Skeletal muscle tissue (tissue), 4 donors: ENCODE results near the gene ERO1B. TPM values are rescaled to one million over a fixed set of nuclear protein-coding genes. Genes with fewer than 3 reads are reported as not detected.
A peak's percentile ranks its signal among the peaks of the same experiment; 100 is the strongest.

ENCODE experiments used
- H3K27ac ChIP-seq: one replicate; pipeline ENCODE4 v1.7.0; 2013; ENCODE audit warnings: mild to moderate bottlenecking, low read depth, low read length, inconsistent platforms
- H3K27me3 ChIP-seq, 3 donors: one replicate each; pipeline ENCODE4 v1.7.0; 2013; ENCODE audit warnings: low read length in 3 of 3; ENCODE audit not compliant: control insufficient read depth in 3 of 3, insufficient read depth in 3 of 3
- H3K36me3 ChIP-seq, 3 donors: one replicate each; pipeline ENCODE4 v1.7.0; 2013; ENCODE audit warnings: low read length in 3 of 3; ENCODE audit not compliant: control insufficient read depth in 3 of 3, insufficient read depth in 3 of 3
- H3K4me1 ChIP-seq, 3 donors: one replicate each; pipeline ENCODE4 v1.7.0; 2013; ENCODE audit warnings: low read length in 3 of 3, mild to moderate bottlenecking in 3 of 3; ENCODE audit not compliant: control insufficient read depth in 3 of 3, insufficient read depth in 3 of 3
- H3K4me3 ChIP-seq, 3 donors: one replicate each; pipeline ENCODE4 v1.7.0; 2013; ENCODE audit warnings: low read length in 3 of 3
- H3K9ac ChIP-seq, 3 donors: one replicate each; pipeline ENCODE4 v1.7.0; 2013; ENCODE audit warnings: low read length in 3 of 3, mild to moderate bottlenecking in 3 of 3, moderate library complexity in 2 of 3, low read depth in 1 of 3
- H3K9me3 ChIP-seq, 3 donors: one replicate each; pipeline ENCODE4 v1.7.0; 2013; ENCODE audit warnings: low read length in 3 of 3; ENCODE audit not compliant: control insufficient read depth in 3 of 3
- total RNA-seq: library from RNA; depleted of rRNA; stranded (reverse); fragments of >200 nt; gene quantifications from one replicate; pipeline ENCODE4 v1.2.3, GENCODE V29; 2014
- donor health status: Osteomylitis.

ERO1B gene
- total RNA-seq, 1 donor from 2014 or later: 4.2 TPM

GRCh38 chr1:236282719-236283118 is 961 bp upstream of the ERO1B start:
- Histone ChIP-seq H3K27me3 (peaks cover 0 to 8% (median 5%) of the 10 kb centered on the region in 3 donors), H3K9me3 (no peaks in the 10 kb centered on the region), H3K4me3 (peak overlapping the region; percentile 88 to 93 (median 90)), H3K9ac (peak overlapping the region in 2 of 3 donors; percentile 79 to 81), H3K4me1 (peaks cover 11 to 18% (median 13%) of the 10 kb centered on the region in 3 donors), H3K36me3 (no peaks in the 10 kb centered on the region), H3K27ac (no peak overlapping the region)

DNA sequence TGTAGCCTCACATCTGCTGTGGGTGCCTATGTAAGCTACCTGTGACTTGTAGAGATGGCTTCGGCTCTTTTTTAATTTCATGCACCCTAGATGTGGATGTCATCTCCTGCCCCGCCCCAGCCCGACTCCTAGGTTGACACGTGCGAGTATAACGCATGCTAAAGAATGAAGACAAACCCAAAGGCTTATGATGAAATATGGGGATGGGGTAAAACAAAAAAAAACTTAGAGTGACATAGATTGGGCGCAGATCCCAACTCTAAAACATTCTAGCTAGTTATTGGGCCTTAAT is 613 bp upstream of the ERO1B start:
- no peaks in the 10 kb centered on the region for H3K9me3 ChIP-seq
- peak overlapping the region; percentile 76 to 81 (median 79) for H3K9ac ChIP-seq
- peaks cover 11 to 18% (median 13%) of the 10 kb centered on the region in 3 donors for H3K4me1 ChIP-seq
- H3K4me3 ChIP-seq: peak overlapping the region; percentile 88 to 93 (median 90)
- H3K36me3 ChIP-seq: no peaks in the 10 kb centered on the region
- H3K27ac ChIP-seq: peak overlapping the region; percentile 41
- peaks cover 0 to 8% (median 5%) of the 10 kb centered on the region in 3 donors for H3K27me3 ChIP-seq

DNA sequence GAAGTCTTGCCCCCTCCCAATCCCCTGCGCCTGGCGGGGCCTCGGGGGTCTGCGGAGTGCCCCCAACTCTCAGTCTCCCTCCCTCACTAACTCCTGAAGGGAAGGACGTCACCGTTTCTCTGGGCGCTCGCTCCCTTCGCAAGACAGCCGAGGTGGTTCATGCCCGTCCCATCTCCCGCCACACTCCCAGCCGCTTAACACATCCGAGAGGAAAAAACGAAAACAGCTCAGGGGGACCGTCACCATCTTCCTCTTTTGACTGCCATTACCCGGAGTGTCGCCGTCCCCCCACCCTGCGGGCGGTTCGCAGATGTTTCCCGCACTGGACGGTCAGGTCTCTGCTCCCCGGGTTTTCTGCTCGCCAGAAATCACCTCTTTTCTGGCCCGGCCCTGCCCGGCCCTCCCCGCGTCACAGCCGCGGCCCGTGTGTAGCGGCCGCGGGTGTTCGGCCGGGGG is 532 bp downstream of the ERO1B start:
- H3K4me3 ChIP-seq: peak overlapping the region; percentile 90 to 91 (median 90)
- H3K9me3 ChIP-seq: no peaks in the 10 kb centered on the region
- peaks cover 11 to 18% (median 13%) of the 10 kb centered on the region in 3 donors for H3K4me1 ChIP-seq
- peaks cover 0 to 3% (median 0%) of the 10 kb centered on the region in 3 donors for H3K27me3 ChIP-seq
- no peaks in the 10 kb centered on the region for H3K36me3 ChIP-seq
- peak overlapping the region; percentile 80 to 89 (median 86) for H3K9ac ChIP-seq
- peak overlapping the region; percentile 70 for H3K27ac ChIP-seq

- Histone ChIP-seq H3K27me3 (no peaks in the 10 kb centered on the region), H3K9me3 (no peaks in the 10 kb centered on the region), H3K4me1 (peaks cover 11 to 18% (median 13%) of the 10 kb centered on the region in 3 donors), H3K4me3 (peak overlapping the region; percentile 90 to 91 (median 90)), H3K27ac (no peak overlapping the region), H3K36me3 (no peaks in the 10 kb centered on the region), H3K9ac (peak overlapping the region; percentile 80 to 89 (median 86))
Measured at GRCh38 chr1:236280438-236281197, 1.1 kb downstream of the ERO1B start.

GRCh38 chr1:236275586-236275985 is 6.2 kb downstream of the ERO1B start:
- H3K9me3 ChIP-seq: no peaks in the 10 kb centered on the region
- H3K36me3 ChIP-seq: no peaks in the 10 kb centered on the region
- no peak overlapping the region for H3K4me3 ChIP-seq
- peaks cover 2 to 4% (median 3%) of the 10 kb centered on the region in 3 donors for H3K4me1 ChIP-seq
- H3K9ac ChIP-seq: no peak overlapping the region
- no peaks in the 10 kb centered on the region for H3K27me3 ChIP-seq
- no peak overlapping the region for H3K27ac ChIP-seq

GRCh38 chr1:236275061-236275460 is 6.7 kb downstream of the ERO1B start:
- Histone ChIP-seq H3K36me3 (no peaks in the 10 kb centered on the region), H3K27ac (no peak overlapping the region), H3K9ac (no peak overlapping the region), H3K4me3 (no peak overlapping the region), H3K9me3 (no peaks in the 10 kb centered on the region), H3K4me1 (no peaks in the 10 kb centered on the region), H3K27me3 (no peaks in the 10 kb centered on the region)

DNA sequence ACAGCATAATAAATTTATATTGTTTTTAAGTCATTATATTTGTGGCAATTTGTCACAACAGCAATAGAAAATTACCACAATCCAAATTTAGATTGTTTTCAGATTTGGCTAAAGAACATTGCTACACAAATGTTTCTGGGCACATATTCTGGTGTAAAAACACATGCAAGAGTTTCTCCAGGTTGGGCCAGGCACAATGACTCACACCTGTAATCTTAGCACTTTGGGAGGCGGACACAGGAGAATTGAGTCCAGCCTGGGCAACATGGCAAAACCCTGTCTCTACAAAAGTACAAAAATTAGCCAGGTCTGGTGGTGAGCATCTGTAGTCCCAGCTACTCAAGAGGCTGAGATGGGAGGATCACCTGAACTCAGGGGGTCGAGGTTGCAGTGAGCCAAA is 8.4 kb downstream of the ERO1B start:
- Histone ChIP-seq H3K9me3 (no peaks in the 10 kb centered on the region), H3K9ac (no peak overlapping the region), H3K36me3 (peaks cover 0 to 2% (median 0%) of the 10 kb centered on the region in 3 donors), H3K27me3 (no peaks in the 10 kb centered on the region), H3K27ac (no peak overlapping the region), H3K4me3 (no peak overlapping the region), H3K4me1 (no peaks in the 10 kb centered on the region)

DNA sequence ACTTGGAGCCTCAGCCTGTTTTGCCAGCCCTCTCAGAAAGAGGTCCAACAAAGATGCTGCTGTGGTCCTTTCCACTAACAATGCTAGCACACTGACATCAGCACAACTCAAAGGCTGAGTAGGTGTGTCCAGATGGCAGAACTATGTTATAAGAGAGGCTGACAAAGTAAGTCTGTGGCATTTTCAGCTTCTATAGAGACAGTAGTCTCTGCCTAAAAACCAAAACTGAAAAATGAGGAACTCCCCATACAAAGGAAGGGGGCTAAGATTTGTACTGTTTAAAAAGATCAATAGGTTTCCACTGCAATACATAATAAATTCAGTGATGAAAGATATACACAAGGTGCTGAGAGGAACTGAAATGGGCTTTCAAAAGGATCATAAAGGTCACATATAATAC is 12.3 kb downstream of the ERO1B start:
- Histone ChIP-seq H3K36me3 (peaks cover 3 to 8% (median 4%) of the 10 kb centered on the region in 3 donors), H3K27me3 (no peaks in the 10 kb centered on the region), H3K9ac (no peak overlapping the region), H3K27ac (no peak overlapping the region), H3K4me3 (no peak overlapping the region), H3K4me1 (no peaks in the 10 kb centered on the region), H3K9me3 (no peaks in the 10 kb centered on the region)

GRCh38 chr1:236261898-236262297 is 19.9 kb downstream of the ERO1B start:
- Histone ChIP-seq H3K27me3 (no peaks in the 10 kb centered on the region), H3K4me3 (no peak overlapping the region), H3K9me3 (peaks cover 0 to 4% (median 2%) of the 10 kb centered on the region in 3 donors), H3K4me1 (no peaks in the 10 kb centered on the region), H3K9ac (no peak overlapping the region), H3K36me3 (peaks cover 5 to 8% (median 6%) of the 10 kb centered on the region in 3 donors), H3K27ac (no peak overlapping the region)

DNA sequence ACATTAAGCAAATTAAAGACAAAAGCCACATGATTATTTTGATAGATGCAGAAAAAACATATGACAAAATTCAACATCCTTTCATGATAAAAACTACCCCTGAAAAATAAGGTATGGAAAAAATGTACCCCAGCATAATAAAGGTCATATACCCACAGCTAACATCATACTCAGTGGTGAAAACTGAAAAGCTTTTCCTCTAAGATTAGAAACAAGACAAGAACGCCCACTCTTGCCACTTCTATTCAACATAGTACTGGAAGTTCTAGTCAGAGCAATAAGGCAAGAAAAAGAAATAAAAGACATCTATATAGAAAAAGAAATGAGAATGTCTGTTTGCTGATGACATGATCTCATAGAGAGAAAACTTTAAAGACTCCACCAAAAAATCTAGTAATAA is 20.7 kb downstream of the ERO1B start:
- H3K27ac ChIP-seq: no peak overlapping the region
- H3K9me3 ChIP-seq: peaks cover 0 to 4% (median 2%) of the 10 kb centered on the region in 3 donors
- no peak overlapping the region for H3K9ac ChIP-seq
- no peaks in the 10 kb centered on the region for H3K27me3 ChIP-seq
- H3K4me3 ChIP-seq: no peak overlapping the region
- peaks cover 3 to 8% (median 6%) of the 10 kb centered on the region in 3 donors for H3K36me3 ChIP-seq
- H3K4me1 ChIP-seq: no peaks in the 10 kb centered on the region
